Measurements from ENCODE around the gene VTI1A.

GRCh38 chr10:112750427-112751167 is 303.6 kb downstream of the VTI1A start:
- TF ChIP-seq CTCF (IDR thresholded peaks at IDR 0.05) (no peak), POLR2A (IDR thresholded peaks at IDR 0.05) (no peak)

All from thyroid gland (tissue), 4 donors.